Hepatocyte (in vitro differentiated cells): ENCODE results near the gene BAIAP3.

Source experiments
- CTCF ChIP-seq: fragments of 200-600 bp; sonication (generic); IDR thresholded peaks from 2 replicates; pipeline ENCODE4 v1.5.1; 2016; ENCODE audit warnings: antibody characterized with exemption, mild to moderate bottlenecking; ENCODE audit not compliant: poor library complexity
- EZH2 ChIP-seq: fragments of 200-600 bp; sonication (generic); IDR thresholded peaks from 2 replicates; pipeline ENCODE4 v1.6.1; 2016; ENCODE audit warnings: antibody characterized with exemption, mild to moderate bottlenecking, borderline replicate concordance
- EZH2phosphoT487 ChIP-seq: fragments of 200-600 bp; sonication (generic); IDR thresholded peaks from one replicate; pipeline ENCODE4 v1.6.1; 2018; ENCODE audit warnings: antibody characterized with exemption, mild to moderate bottlenecking, low read depth, moderate library complexity; ENCODE audit not compliant: unreplicated experiment, severe bottlenecking

GRCh38 chr16:1287982-1288670, 45.3 kb upstream of the BAIAP3 start:
- TF ChIP-seq CTCF (no peak), EZH2phosphoT487 (no peak), EZH2 (no peak)
